Measurements from ENCODE around the gene RP2. TPM values are rescaled to one million over a fixed set of nuclear protein-coding genes. Genes with fewer than 3 reads are reported as not detected.

RP2 gene
- polyA plus RNA-seq, 2 of the 4 experiments (the other 2 are of a cell fraction): 14.0 to 14.8 TPM

GRCh38 chrX:46873746-46874145 is 36.9 kb downstream of the RP2 start:
- ChIA-PET CTCF (interaction anchor here (1.3 to 2.2 kb wide), 2 partner anchors 29 to 36 kb away, joined by 4 to 6 read pairs; no protein-coding TSS in a partner anchor), POLR2A (no interaction called here)
- H3K27ac ChIP-seq: no peak overlapping the region
- peaks cover 8% of the 10 kb centered on the region for H3K4me1 ChIP-seq
- no peak for DNase-seq (ENCODE audit: low read depth in 1 of 2, low spot score in 1 of 2)
- no peak overlapping the region for H3K4me3 ChIP-seq
- WGBS (ENCODE audit: missing lambda C conversion rate): 62% methylated on average over 2 of the region's 2 CpGs
- FAIRE-seq: no peak
- ATAC-seq: no peak
- no peaks in the 10 kb centered on the region for H3K9me3 ChIP-seq
- no peak overlapping the region for H3K4me2 ChIP-seq
- TF ChIP-seq ZSCAN20 (CRISPR knock-in tag; IDR thresholded peaks at IDR 0.05) (no peak), FOXS1 (CRISPR knock-in tag; IDR thresholded peaks at IDR 0.05) (no peak), ATOH8 (CRISPR knock-in tag; IDR thresholded peaks at IDR 0.05; ENCODE audit: low read depth) (no peak), HOXB13 (CRISPR knock-in tag; IDR thresholded peaks at IDR 0.05; ENCODE audit: low read depth) (no peak), ZNF302 (CRISPR knock-in tag; IDR thresholded peaks at IDR 0.05) (no peak), CBX8 (IDR thresholded peaks at IDR 0.05) (no peak), CHD2 (IDR thresholded peaks at IDR 0.05; ENCODE audit: low read length, partially characterized antibody) (no peak), EHF (CRISPR knock-in tag; IDR thresholded peaks at IDR 0.05) (no peak), RFX5 (IDR thresholded peaks at IDR 0.05) (no peak), MAZ (IDR thresholded peaks at IDR 0.05; ENCODE audit: borderline replicate concordance, low read depth, low read length) (no peak), MAX (IDR thresholded peaks at IDR 0.05) (no peak), ZC3H11A (IDR thresholded peaks at IDR 0.05) (no peak), HOXB5 (CRISPR knock-in tag; IDR thresholded peaks at IDR 0.05) (no peak), FOSL2 (IDR thresholded peaks at IDR 0.05) (no peak), FOSL2 (CRISPR knock-in tag; IDR thresholded peaks at IDR 0.05) (no peak)
- TF ChIP-seq, protein P1, sequence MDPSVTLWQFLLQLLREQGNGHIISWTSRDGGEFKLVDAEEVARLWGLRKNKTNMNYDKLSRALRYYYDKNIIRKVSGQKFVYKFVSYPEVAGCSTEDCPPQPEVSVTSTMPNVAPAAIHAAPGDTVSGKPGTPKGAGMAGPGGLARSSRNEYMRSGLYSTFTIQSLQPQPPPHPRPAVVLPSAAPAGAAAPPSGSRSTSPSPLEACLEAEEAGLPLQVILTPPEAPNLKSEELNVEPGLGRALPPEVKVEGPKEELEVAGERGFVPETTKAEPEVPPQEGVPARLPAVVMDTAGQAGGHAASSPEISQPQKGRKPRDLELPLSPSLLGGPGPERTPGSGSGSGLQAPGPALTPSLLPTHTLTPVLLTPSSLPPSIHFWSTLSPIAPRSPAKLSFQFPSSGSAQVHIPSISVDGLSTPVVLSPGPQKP (IDR thresholded peaks at IDR 0.05; ENCODE audit: low read depth, low read length): no peak
- TF ChIP-seq, protein P2, sequence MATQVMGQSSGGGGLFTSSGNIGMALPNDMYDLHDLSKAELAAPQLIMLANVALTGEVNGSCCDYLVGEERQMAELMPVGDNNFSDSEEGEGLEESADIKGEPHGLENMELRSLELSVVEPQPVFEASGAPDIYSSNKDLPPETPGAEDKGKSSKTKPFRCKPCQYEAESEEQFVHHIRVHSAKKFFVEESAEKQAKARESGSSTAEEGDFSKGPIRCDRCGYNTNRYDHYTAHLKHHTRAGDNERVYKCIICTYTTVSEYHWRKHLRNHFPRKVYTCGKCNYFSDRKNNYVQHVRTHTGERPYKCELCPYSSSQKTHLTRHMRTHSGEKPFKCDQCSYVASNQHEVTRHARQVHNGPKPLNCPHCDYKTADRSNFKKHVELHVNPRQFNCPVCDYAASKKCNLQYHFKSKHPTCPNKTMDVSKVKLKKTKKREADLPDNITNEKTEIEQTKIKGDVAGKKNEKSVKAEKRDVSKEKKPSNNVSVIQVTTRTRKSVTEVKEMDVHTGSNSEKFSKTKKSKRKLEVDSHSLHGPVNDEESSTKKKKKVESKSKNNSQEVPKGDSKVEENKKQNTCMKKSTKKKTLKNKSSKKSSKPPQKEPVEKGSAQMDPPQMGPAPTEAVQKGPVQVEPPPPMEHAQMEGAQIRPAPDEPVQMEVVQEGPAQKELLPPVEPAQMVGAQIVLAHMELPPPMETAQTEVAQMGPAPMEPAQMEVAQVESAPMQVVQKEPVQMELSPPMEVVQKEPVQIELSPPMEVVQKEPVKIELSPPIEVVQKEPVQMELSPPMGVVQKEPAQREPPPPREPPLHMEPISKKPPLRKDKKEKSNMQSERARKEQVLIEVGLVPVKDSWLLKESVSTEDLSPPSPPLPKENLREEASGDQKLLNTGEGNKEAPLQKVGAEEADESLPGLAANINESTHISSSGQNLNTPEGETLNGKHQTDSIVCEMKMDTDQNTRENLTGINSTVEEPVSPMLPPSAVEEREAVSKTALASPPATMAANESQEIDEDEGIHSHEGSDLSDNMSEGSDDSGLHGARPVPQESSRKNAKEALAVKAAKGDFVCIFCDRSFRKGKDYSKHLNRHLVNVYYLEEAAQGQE (IDR thresholded peaks at IDR 0.05): no peak

DNA sequence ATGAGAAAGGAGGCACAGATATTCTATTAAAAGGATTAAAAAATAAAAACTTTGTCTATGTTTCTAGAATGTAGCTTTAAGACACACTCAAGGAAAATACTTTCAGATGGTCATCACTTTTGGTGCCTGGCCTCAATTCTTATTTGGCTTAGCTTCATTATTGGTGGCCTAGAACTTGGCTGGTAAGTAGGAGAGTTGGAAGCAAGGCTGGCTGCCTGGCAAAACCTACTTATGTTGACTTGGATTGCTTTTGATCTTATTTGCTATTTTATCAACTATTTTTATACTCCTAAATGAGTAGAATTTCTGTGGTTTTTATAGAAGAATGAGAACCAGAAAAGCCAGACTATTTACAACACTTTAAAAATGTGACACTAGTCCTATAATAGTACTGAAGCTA is 40.1 kb downstream of the RP2 start:
- DNase-seq (ENCODE audit: low read depth in 1 of 2, low spot score in 1 of 2): no peak
- ATAC-seq: no peak
- Histone ChIP-seq H3K27ac (no peak overlapping the region), H3K4me2 (no peak overlapping the region), H3K4me3 (no peak overlapping the region), H3K9me3 (no peaks in the 10 kb centered on the region), H3K4me1 (peaks cover 8% of the 10 kb centered on the region)
- ChIA-PET CTCF (no interaction called here), POLR2A (no interaction called here)
- TF ChIP-seq EHMT2 (IDR thresholded peaks at IDR 0.05; ENCODE audit: low read depth): no peak
- no peak for FAIRE-seq

DNA sequence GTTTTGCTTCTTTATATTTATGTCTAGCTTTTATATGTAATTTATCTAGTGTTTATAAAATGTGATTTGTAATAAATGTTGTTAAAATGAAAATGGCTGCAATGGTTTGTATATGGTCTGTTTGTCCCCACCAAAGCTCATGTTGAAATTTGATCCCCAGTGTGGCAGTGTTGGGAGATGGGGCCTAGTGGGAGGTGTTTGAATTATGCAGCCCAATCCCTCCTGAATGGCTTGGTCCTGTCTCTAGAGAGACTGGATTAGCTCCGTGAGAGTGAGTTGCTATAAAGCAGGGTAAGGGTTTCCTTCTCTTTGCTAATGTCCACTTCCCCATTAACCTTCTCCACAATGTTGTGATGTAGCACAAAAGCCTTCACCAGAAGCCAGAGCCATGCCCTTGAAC is 45.4 kb downstream of the RP2 start:
- WGBS (ENCODE audit: missing lambda C conversion rate): 100% methylated on average over 1 of the region's 1 CpG
- no peaks in the 10 kb centered on the region for H3K4me1 ChIP-seq
- no peak overlapping the region for H3K27ac ChIP-seq
- ChIA-PET POLR2A (no interaction called here), CTCF (interaction anchor here (1.1 to 1.4 kb wide), 2 partner anchors 22 to 30 kb away, joined by 3 read pairs; no protein-coding TSS in a partner anchor)
- no peak for ATAC-seq
- no peak for FAIRE-seq
- no peak overlapping the region for H3K4me3 ChIP-seq
- H3K9me3 ChIP-seq: no peaks in the 10 kb centered on the region
- no peak for TF ChIP-seq BCL3 (IDR thresholded peaks at IDR 0.05)
- TF ChIP-seq HOXB13 (CRISPR knock-in tag; IDR thresholded peaks at IDR 0.05; ENCODE audit: low read depth): no peak
- TF ChIP-seq BHLHE40 (IDR thresholded peaks at IDR 0.05; ENCODE audit: low read depth, low read length): no peak
- no peak overlapping the region for H3K4me2 ChIP-seq
- no peak for DNase-seq (ENCODE audit: low read depth in 1 of 2, low spot score in 1 of 2)

All from A549 (cell line).